ENCODE measurements around the gene TBCK.

- TF ChIP-seq, protein P1, sequence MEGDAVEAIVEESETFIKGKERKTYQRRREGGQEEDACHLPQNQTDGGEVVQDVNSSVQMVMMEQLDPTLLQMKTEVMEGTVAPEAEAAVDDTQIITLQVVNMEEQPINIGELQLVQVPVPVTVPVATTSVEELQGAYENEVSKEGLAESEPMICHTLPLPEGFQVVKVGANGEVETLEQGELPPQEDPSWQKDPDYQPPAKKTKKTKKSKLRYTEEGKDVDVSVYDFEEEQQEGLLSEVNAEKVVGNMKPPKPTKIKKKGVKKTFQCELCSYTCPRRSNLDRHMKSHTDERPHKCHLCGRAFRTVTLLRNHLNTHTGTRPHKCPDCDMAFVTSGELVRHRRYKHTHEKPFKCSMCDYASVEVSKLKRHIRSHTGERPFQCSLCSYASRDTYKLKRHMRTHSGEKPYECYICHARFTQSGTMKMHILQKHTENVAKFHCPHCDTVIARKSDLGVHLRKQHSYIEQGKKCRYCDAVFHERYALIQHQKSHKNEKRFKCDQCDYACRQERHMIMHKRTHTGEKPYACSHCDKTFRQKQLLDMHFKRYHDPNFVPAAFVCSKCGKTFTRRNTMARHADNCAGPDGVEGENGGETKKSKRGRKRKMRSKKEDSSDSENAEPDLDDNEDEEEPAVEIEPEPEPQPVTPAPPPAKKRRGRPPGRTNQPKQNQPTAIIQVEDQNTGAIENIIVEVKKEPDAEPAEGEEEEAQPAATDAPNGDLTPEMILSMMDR (IDR thresholded peaks at IDR 0.05), result no peak
- no peak for TF ChIP-seq POLR2A (IDR thresholded peaks at IDR 0.05)
These were observed 223.5 kb downstream of the TBCK start for GRCh38 chr4:106092361-106093040.

Measured in uterus (tissue), 2 donors.